Stimulated activated CD4-positive, alpha-beta T cell treated with anti-CD3 and anti-CD28 coated beads, Interleukin-12 subunit alpha, Interleukin-12 subunit beta, amount 100 ng/mL, for 24 hours (primary cell): ENCODE results near the gene DOHH.

Experiments
- DNase-seq, 2 experiments: peaks; one replicate each; pipeline ENCODE4 v3.0.0-alpha.2; 2020; ENCODE audit warnings: low read depth in 2 of 2

DOHH gene, protein sequence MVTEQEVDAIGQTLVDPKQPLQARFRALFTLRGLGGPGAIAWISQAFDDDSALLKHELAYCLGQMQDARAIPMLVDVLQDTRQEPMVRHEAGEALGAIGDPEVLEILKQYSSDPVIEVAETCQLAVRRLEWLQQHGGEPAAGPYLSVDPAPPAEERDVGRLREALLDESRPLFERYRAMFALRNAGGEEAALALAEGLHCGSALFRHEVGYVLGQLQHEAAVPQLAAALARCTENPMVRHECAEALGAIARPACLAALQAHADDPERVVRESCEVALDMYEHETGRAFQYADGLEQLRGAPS

DNA sequence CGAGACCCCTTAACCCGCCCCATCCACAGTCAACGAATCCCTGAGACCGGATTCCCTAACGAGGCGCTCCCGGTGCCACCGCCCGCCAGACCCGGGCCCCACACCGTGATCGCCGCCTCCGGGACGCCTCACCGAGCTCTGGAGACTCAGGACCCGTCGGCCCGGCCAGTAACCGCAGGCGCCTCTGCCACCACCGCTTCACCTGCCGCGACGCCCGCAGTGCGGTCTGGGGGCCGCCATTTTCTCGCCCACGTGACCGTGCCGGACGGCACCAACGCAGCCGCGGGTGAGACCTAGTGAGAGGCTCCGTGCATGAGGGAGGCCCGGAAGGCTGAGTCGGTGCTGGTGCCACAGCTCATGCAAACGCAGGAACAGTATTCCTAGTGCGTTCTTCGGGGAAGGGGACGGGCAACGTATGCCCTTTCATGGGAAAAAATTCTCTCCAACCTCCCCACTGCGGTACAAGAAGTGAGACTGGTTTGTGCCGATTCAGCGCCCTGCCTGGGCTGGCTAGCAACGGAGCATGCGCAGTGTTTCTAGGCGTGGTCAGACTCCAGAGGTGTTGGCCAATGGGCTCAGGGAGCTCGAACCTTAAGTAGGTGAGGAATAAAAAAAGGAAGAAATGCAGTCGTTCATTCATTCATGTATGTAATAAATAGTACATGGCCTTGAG is at the start of gene DOHH:
DOHH (minus strand) TSS at position 246 of the 673 bp plus-strand sequence. CDS start 3,860 bp downstream, outside the sequence.
- DNase-seq = peak; percentile 90 to 95

DNA sequence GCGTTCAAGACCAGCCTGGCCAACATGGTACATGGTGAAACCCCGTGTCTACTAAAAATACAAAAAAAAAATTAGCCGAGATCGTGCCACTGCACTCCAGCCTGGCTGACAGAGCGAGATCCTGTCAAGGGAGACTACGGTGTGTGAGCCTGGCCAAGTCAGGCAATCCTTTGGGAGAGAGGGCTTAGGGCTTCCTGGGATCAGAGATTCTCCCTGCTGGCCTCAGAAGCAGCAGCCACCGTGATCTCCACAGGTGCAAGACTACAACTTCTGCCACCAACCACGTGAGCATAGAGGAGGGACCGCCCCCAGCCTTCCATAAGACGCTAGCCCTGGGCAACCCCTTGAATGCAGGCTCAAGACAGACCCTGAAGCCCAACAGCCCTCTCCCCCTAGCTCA is 49.3 kb upstream of the DOHH start:
- no peak for DNase-seq

DNA sequence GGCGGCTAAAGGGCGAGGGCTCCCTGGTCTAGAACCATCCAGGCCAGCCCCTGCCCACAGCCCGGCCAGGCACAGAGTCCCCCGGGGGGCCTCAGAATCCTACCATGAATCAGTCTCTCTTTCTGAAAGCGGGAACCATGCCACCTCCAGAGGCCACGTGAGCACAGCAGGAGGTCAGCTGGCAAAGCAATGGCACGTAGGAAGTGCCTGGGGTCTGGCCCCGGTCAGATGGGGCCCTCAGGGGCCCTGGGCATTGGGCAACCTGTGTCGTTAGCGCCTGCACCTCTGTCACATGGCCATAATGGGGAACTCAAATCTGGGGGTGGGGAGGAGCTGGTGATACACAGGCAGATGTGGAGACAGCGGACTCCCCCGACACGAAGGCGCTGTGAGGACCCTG is 48.1 kb upstream of the DOHH start:
- no peak for DNase-seq

DNA sequence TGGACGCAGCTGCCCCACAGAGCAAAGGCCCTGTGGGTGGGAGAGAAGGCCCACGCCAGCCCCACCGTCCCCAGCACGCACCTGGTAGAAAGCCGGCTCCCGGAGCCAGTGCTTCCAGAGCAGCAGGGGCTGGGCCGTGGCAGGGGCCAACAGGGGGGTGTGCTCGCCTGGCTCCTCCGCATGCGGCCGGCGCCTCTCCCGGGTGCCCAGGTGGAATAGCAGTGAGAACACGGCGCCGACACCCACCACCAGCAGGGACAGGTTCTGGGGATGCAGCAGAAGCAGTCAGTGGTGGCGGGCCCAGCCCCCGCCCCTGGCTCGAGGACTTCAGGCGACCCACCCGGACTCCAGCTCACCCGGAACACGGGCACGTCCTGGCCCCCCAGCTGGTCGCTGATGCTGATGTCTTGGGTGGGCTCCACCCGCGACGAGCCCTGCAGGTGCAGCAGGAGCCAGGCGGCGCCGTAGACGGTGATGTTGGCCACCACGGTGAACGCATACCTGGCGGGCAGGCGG is 47.4 kb upstream of the DOHH start:
- no peak for DNase-seq

DNA sequence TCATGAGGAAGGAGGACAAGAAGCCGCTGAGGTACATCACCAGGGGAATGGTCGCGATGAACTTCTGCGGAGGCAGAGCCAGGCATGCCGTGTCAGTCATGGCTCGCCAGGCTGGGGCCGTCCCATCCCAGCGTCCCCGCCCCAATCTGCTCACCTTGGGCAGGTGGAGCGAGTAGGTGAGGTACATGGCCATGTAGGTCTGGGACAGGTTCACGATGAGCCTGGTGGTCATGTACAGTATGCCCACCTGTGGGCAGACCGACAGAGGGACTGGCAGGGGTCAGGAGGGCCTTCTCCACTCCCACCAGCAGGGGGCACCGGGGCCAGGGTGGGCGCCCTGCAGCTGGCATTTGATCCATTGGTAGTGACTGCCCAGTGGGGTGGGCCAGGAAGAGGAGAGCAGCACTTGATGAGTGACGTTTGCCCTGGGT is 46.8 kb upstream of the DOHH start:
- DNase-seq = no peak

DNA sequence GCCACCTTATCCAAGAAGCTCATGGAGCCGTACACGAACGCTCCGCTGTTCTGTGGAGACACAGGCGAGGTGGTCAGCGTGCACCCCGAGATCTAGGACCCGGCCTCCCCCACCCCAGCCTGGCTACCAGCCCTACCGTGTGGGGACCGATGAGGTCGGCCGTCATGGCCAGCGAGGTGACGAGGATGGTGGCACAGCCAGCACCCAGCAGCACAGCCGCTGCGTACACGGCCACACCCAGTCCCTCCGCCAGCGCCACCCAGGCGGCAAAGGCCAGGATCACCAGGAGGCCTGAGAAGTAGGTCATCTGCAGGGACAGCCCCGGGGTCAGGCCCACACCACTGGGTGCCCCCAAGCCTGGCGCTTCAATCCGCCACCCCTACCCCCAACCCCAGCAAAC is 45.6 kb upstream of the DOHH start:
- DNase-seq = no peak

DNA sequence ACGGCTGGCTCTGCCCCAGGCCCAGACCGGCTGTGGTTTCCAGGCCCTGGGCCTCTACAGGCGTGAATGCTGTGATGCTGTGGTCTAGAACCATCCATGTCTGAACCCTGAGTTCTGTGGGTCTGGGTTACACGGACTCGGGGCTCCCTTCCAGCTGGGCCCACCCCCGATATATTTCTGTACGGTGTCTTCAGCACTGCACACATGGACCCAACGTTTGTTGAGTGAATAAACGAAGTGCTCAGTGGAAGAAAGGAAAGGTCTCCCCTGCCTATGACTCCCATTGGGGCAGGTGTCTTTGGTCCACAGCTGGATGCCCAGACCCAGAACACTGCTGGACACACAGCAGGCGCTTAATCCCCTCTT is 45.2 kb upstream of the DOHH start:
- DNase-seq = no peak

DNA sequence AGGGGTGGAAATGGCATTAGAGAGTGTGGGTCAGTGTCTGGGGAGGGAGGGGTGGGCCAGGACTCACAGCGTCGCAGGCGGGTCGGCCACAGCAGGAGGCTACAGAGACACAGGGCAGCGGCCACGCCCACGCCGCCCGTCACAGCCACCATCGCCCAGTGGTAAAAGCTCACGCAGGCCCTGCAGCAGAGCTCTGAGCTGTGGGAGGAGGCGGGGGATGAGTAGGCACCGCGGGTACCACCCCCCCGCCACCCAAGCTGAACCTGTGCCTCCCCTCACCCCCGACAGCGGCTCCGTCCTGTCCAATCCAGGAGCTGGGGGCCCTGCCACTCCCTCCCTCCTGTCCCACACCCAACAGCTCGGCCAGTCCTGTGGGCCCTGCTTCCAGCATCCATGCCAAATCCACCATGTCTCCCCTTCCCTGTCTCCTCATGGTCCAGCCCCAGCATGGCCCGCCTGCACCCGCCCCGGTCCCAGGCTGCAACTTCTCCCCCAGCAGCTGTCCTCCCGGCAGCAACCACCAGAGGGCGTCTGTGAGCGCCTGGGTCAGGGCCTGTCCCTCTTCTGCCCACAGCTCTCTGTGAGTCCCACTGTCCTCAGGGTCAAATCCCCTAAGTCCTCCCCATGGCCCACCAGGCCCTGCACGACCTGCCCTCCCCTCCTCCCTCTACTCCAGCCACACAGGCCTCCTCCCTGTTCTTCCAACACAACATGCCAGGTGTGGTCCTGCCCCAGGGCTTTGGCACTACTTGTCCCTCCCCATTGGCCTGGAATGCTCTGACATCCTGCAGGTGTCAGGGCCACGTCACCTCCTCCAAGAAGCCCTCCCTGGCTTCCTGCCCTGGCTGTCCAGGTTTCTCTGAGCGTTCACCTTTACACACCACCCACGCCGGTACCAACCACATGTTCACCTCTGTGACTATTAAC is 44.5 kb upstream of the DOHH start:
- DNase-seq = peak; percentile 57 to 79

DNA sequence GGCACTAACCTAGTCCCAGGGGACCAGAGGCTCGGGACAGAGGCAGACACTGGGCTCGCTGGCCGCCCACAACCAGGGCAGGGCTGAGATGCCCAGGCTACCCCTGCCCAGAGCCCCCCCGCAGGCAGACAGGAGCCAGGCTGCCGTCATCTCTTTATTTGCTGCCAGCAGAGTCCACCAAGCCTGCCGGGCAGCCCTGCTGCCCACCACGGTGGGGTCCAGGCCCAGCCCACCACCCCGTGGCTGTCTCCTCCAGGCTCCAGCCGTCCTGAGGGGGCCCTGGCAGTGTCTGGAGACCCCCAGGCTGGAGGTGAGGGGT is 43.5 kb upstream of the DOHH start:
- no peak for DNase-seq

DNA sequence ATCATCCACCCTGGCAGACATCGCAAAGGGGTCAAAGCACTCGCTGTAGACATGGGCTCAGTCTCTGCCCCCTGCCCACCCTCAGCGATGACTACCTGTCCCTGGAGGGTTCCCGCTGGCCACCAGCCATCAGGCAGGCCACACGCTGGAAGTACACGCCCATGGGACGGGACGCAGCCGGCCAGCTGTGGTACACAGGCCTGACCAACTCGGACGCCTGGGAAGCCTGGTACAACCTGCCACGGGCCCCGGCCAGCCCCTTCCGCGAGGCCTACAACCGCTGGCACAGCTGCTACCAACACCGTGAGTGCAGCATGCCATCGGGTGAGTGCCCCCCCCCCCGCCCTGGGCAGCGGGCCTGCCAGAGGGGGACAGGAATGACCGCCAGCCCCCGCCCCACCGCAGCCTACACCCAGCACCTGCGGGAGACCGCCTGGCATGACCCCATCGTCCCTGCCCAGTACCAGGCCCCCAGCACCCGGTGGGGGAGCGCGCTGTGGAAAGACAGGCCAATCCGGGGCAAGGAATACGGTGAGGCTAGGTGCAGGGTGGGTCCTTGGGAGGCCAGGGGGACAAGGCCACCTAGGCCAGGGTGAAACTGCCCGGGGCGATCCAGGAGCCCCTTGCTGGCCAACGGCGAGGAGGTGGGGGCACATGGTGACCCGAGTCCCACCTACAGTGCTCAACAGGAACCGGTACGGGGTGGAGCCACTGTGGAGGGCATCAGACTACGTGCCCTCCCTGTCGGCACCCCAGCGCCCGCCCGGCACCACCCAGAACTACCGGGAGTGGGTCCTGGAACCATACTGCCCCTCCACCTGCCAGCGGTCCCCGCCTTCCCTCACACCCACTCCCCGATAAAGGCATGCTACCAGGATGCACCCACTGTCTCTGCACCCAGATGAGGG is 42.9 kb upstream of the DOHH start:
- no peak for DNase-seq

DNA sequence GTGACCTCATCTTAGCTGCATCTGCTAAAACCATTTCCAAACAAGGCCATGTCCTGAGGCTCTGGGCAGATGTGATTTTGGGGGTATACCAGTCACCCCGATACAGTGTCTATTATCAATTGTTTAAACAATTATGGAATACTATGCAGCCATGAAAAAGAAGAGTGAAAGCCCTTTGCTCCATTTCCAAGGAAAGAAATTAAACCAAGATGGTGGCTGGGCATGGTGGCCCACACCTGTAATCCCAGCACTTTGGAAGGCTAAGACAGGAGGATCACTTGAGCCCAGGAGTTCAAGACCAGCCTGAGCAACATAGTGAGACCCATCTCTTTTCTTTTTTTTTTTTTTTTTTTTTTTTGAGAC is 39.3 kb upstream of the DOHH start:
- DNase-seq = no peak

DNA sequence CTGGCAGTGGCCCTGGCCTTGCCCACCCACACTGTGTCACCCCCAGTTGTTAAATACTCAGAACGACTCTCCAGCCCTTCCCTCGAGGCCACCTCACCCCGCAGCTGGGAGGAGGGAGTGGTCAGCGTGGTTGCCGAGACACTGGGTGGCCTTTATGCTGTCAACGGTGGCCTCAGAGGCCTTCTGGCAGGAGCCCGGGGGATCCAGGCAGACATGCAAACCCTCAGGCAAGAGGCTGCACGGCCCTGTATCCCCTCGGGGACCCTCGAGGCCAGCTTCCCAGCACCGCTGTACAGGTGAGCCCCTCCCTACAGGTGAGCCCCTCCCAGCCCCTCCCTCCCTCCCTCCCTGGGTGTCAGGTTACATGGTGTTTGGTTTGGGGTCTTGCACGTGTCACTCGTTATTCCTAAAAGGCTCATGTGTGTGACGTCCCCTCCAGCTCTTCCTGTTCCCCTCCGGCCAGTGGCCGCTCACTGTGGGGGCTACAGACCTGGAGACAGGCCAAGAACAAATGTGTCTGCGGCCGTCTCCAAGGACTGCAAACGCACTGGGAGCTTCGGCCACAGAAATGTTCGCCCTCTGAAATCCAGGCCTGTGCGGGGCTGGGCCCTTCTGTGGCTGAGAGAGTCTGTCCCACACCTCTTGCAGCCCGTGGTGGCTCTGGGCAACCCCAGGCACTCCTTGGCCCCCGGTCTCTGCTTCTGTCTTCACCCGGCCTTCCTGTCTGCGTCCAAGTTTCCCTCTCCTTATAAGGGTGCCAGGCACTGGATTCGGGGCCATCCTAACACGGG is 38.7 kb upstream of the DOHH start, which contains the start of gene TEKTIP1:
TEKTIP1 (plus strand) TSS at position 210 of the 791 bp plus-strand sequence; CDS start at position 214, 4 bp downstream.
- no peak for DNase-seq

DNA sequence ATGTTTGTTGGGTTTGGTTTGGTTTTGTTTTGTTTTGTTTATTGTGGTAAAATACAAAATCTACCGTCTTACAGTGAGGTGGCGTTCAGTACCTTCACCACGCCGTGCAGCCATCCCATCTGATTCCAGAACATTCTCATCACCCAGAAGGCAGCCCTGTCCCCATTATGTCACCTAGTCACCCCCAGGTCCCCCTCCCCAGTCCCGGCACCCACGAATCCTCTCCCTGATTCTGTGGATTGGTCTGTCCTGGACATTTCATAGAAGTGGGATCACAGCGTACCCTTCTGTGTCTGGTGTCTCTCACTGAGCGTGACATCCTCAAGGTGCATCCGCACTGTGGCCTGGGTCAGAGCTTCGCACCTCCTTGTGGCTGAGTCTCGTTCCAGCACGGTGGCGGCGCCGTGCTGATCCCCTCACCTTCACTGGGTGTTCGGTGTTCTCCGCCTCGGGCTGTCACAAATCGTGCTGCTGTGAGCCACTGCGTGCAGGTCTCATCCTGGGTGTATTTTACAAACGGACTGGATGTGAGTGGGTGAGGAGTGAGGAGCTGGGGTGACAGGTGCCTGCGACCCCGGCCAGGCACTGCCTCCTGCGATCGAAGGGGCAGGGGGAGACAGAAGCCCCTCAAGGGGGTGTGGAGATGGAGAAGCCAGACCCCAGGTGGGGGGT is 37.9 kb upstream of the DOHH start:
- no peak for DNase-seq

DNA sequence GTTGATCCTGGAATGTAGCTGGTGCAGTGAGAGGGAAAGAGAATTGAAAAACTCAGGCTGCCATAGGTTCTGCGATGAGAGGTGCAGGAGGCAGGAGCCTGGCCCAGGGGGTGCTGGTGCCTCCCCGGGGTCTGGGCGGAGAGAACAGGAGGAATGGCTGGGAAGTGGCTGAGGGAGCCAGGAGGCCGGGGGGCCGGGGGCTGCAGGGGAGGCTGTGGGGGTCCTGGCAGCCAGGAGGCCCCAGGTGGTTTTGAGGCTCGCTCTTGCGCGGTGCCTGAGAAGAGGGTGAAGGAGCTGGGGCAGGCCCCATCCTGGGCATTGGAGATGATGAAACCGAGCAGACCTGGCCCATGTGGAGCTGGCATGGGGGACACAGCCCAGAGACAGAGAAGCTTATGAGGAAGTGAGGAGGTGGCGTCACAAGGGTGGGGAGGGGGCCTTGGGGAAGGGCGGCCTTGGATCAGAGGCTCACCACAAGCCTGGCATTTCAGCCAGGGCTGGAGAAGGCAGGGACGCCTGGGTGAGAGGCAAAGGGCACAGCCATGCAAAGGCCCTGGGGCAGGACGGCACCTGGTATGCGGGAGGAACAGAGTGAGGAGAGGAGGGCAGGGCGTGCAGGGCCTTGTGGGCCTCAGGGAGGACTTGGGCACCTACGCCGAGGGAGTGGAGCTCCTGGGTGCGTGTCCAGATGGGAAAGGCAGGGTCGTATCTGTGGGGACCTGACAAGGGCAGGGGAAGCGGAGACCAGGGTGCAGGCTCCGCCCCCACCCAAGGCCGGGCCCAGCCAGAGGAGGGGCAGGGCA is 37.2 kb upstream of the DOHH start:
- DNase-seq = no peak

DNA sequence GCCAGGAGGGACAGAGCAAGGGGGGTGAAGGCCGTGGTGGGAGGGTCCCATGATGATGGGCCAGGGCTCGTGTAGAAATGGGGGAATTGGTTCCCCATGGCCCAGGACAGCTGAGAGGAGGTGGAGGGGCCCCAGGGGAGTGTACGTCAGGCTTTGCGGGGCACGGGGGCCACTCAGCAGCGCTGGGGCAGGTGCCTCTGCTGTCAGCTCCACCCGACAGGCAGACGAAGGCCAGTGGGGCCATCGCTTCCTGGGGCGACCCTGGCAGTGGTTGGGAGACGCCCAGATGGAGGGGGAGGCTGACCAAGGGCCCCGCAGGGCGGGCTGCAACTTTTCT is 36.6 kb upstream of the DOHH start:
- no peak for DNase-seq

DNA sequence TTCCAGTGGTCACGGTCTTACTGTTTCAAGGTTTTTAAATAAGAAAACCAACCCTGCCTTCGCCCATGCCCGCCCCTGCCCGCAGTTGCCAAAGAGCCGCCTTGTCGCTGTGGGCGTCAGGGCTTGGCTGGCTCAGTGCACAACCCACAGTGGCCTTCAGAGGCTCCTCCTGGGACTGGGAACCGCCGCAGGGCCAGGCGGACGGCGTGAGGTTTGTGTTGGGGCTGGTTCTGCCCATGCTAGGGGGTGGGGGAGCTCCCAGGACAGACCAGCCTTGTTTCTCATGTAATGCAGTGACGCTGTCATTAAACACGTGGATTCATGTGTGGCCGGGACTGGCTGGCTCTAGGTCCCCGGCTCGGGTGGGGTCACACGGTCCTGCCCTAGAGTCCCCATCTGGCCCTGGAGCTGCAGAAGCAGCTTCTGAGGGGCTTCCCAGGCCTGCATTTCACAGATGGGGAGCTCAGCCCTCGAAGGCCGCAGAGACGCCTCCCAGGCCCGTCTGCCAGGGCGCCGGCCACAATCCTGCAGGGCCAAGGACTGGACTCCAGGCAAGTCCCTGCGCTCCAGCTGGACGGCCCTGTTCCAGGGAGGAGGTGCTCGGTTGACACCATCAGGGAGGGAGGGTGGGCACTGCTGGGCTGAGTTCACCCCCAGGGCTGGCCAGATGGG is 36.1 kb upstream of the DOHH start:
- no peak for DNase-seq

DNA sequence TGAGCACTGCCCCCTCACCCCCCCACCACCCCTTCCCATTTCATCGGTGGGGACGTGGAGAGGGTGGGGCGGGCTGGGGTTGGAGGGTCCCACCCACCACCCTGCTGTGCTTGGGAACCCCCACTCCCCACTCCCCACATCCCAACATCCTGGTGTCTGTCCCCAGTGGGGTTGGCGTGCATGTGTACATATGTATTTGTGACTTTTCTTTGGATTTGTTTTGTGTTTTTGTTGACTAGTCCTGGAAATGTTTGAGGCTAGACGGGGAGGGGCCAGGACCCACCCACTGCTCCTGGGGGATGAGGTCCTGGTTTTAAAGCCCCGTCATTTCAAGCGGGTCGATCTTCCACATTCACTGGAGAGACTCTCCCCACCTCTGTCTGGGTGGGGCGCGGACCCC is 35.5 kb upstream of the DOHH start:
- DNase-seq = no peak

DNA sequence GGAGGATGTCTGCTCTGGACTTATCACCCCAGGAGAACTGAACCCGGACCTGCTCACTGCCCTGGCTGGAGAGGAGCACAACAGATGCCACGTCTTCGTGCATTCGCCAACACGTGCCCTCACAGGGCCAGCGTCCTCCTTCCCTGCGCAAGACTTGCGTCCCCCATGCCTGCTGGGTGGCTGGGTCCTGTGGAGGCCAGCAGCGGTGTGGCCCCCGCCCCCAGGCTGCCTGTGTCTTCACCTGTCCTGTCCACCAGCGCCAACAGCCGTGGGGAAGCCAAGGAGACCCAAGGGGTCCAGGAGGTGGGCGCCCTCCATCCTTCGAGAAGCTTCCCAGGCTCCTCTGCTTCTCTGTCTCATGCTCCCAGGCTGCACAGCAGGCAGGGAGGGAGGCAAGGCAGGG is 35.1 kb upstream of the DOHH start:
- DNase-seq = no peak

DNA sequence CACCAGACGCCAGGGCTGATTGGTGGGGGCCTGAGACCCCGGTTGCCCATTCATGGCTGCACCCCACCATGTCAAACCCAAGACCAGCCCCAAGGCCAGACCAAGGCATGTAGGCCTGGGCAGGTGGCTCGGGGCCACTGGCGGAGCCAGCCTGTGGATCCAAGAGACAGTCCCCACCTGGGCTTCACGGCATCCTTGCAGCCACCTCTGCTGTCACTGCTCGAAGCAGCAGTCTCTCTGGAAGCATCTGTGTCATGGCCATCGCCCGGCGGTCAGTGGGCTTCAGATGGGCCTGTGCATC is 34.7 kb upstream of the DOHH start:
- DNase-seq = no peak
